Glutamatergic neuron (in vitro differentiated cells): ENCODE measurements around the gene GCN1. TPM values are rescaled to one million over a fixed set of nuclear protein-coding genes. Genes with fewer than 3 reads are reported as not detected.

Source experiments
- DNase-seq: peaks from one replicate; pipeline ENCODE4 v3.0.0; 2022
- H3K27ac Mint-ChIP-seq: one replicate; pipeline ENCODE4 v1.8.0; 2020; ENCODE audit warnings: mild to moderate bottlenecking, mixed read lengths, inconsistent platforms; ENCODE audit not compliant: unreplicated experiment
- H3K27me3 Mint-ChIP-seq: one replicate; pipeline ENCODE4 v1.8.0; 2020; ENCODE audit warnings: mild to moderate bottlenecking, moderate library complexity, mixed read lengths, inconsistent platforms; ENCODE audit not compliant: unreplicated experiment
- H3K36me3 Mint-ChIP-seq: one replicate; pipeline ENCODE4 v1.8.0; 2020; ENCODE audit warnings: mild to moderate bottlenecking, mixed read lengths, inconsistent platforms; ENCODE audit not compliant: unreplicated experiment
- H3K4me1 Mint-ChIP-seq: one replicate; pipeline ENCODE4 v1.8.0; 2020; ENCODE audit warnings: mild to moderate bottlenecking, low read depth, mixed read lengths, inconsistent platforms; ENCODE audit not compliant: unreplicated experiment
- H3K4me3 Mint-ChIP-seq: one replicate; pipeline ENCODE4 v1.8.0; 2020; ENCODE audit warnings: mild to moderate bottlenecking, mixed read lengths, inconsistent platforms; ENCODE audit not compliant: unreplicated experiment
- H3K9me3 Mint-ChIP-seq: one replicate; pipeline ENCODE4 v1.8.0; 2020; ENCODE audit warnings: mild to moderate bottlenecking, moderate library complexity, mixed read lengths, inconsistent platforms; ENCODE audit not compliant: unreplicated experiment
- CTCF ChIP-seq: fragments of 200-600 bp; sonication (generic); IDR thresholded peaks from one replicate; pipeline ENCODE4 v1.5.0; 2021; ENCODE audit not compliant: partially characterized antibody, unreplicated experiment
- total RNA-seq: library from RNA; stranded (reverse); fragmentation: NEBNext Ultra II Directional; extraction: Animal tissue kit (Norgen Biotek cat#: 25700); gene quantifications from one replicate; pipeline ENCODE4 v1.2.1, GENCODE V29; 2021; ENCODE audit not compliant: unreplicated experiment

Gene GCN1
- total RNA-seq, 1 donor from 2014 or later: 173 TPM

- Mint-ChIP-seq H3K9me3 (no peaks in the 10 kb centered on the region), H3K27ac (no peak overlapping the region), H3K27me3 (peaks cover 10% of the 10 kb centered on the region), H3K36me3 (no peaks in the 10 kb centered on the region), H3K4me3 (no peak overlapping the region), H3K4me1 (peaks cover 32% of the 10 kb centered on the region)
- DNase-seq: no peak
- no peak for TF ChIP-seq CTCF
These were observed 31.5 kb upstream of the GCN1 start for GRCh38 chr12:120225852-120226640.

- H3K4me3 Mint-ChIP-seq: no peak overlapping the region
- H3K9me3 Mint-ChIP-seq: no peaks in the 10 kb centered on the region
- TF ChIP-seq CTCF: no peak
- no peak overlapping the region for H3K27ac Mint-ChIP-seq
- H3K36me3 Mint-ChIP-seq: no peaks in the 10 kb centered on the region
- no peak for DNase-seq
- H3K27me3 Mint-ChIP-seq: peaks cover 16% of the 10 kb centered on the region
- peaks cover 34% of the 10 kb centered on the region for H3K4me1 Mint-ChIP-seq
These were observed 30.7 kb upstream of the GCN1 start for GRCh38 chr12:120225200-120225558.

GRCh38 chr12:120224304-120225199 is 30.0 kb upstream of the GCN1 start:
- no peak overlapping the region for H3K4me3 Mint-ChIP-seq
- peaks cover 16% of the 10 kb centered on the region for H3K27me3 Mint-ChIP-seq
- H3K27ac Mint-ChIP-seq: no peak overlapping the region
- TF ChIP-seq CTCF: no peak
- DNase-seq: no peak
- H3K9me3 Mint-ChIP-seq: peaks cover 3% of the 10 kb centered on the region
- H3K36me3 Mint-ChIP-seq: no peaks in the 10 kb centered on the region
- peaks cover 29% of the 10 kb centered on the region for H3K4me1 Mint-ChIP-seq

GRCh38 chr12:120223458-120224303 is 29.2 kb upstream of the GCN1 start:
- no peak overlapping the region for H3K4me3 Mint-ChIP-seq
- peaks cover 4% of the 10 kb centered on the region for H3K9me3 Mint-ChIP-seq
- no peak for TF ChIP-seq CTCF
- DNase-seq: no peak
- peaks cover 21% of the 10 kb centered on the region for H3K4me1 Mint-ChIP-seq
- H3K27me3 Mint-ChIP-seq: peaks cover 14% of the 10 kb centered on the region
- H3K36me3 Mint-ChIP-seq: no peaks in the 10 kb centered on the region
- H3K27ac Mint-ChIP-seq: no peak overlapping the region
